K562 (cell line): Measurements from ENCODE around the gene SMARCD2. TPM values are rescaled to one million over a fixed set of nuclear protein-coding genes. Genes with fewer than 3 reads are reported as not detected.

Experiments
- ARHGAP35 ChIP-seq: fragments of 450-650 bp; IDR thresholded peaks from 2 replicates; pipeline ENCODE4 v1.6.1; 2018; ENCODE audit not compliant: partially characterized antibody
- BRD9 ChIP-seq: fragments of 450-650 bp; IDR thresholded peaks from 2 replicates; pipeline ENCODE4 v1.6.1; 2018; ENCODE audit warnings: low read depth; ENCODE audit not compliant: partially characterized antibody
- CBFB ChIP-seq: sonication (generic); formaldehyde crosslinking; IDR thresholded peaks from 2 replicates; pipeline ENCODE4 v1.4.0; 2020; ENCODE audit warnings: mild to moderate bottlenecking, missing genetic modification reagents
- CBX1 ChIP-seq: sonication (generic); IDR thresholded peaks from 2 replicates; pipeline ENCODE4 v1.6.1; 2016; ENCODE audit warnings: antibody characterized with exemption, low read depth, mild to moderate bottlenecking
- COPS2 ChIP-seq: fragments of 450-650 bp; conservative IDR thresholded peaks from 2 replicates; pipeline ENCODE4 v1.6.1; 2016; ENCODE audit warnings: mild to moderate bottlenecking, moderate library complexity
- CSDE1 ChIP-seq, 2 experiments: fragments of 450-650 bp; IDR thresholded peaks; 2 replicates each; pipeline ENCODE4 v1.6.1; 2016; ENCODE audit warnings: mild to moderate bottlenecking in 1 of 2
- DDX20 ChIP-seq: fragments of 450-650 bp; IDR thresholded peaks from 2 replicates; pipeline ENCODE4 v1.6.1; 2016; ENCODE audit warnings: missing genetic modification characterization, low read depth, mild to moderate bottlenecking, missing compliant biosample characterization, moderate library complexity
- ELK1 ChIP-seq: sonication (generic); formaldehyde crosslinking; IDR thresholded peaks from 2 replicates; pipeline ENCODE4 v1.8.1; 2022; ENCODE audit warnings: missing genetic modification reagents
- ETV6 ChIP-seq, 3 experiments: fragments of 150-350 bp in 1 of 3; sonication (generic) in 1 of 3; formaldehyde crosslinking in 1 of 3; IDR thresholded peaks; 2 replicates each; pipeline versions ENCODE4 v1.6.1 to v1.8.0; 2014 to 2022; ENCODE audit warnings: borderline replicate concordance in 2 of 3, low read depth in 2 of 3, antibody characterized with exemption in 1 of 3, low read length in 1 of 3, mild to moderate bottlenecking in 1 of 3, missing genetic modification reagents in 1 of 3
- HNRNPK ChIP-seq: fragments of 200-400 bp; formaldehyde crosslinking; IDR thresholded peaks from one replicate; pipeline ENCODE4 v1.6.1; 2018; ENCODE audit warnings: mild to moderate bottlenecking, low read depth, low read length; ENCODE audit not compliant: poor library complexity, severe bottlenecking
- HNRNPL ChIP-seq: fragments of 200-400 bp; formaldehyde crosslinking; IDR thresholded peaks from 2 replicates; pipeline ENCODE4 v1.6.1; 2017; ENCODE audit warnings: low read depth, mild to moderate bottlenecking, low read length
- KDM2B ChIP-seq: fragments of 250-450 bp; sonication (Bioruptor Pico); IDR thresholded peaks from 2 replicates; pipeline ENCODE4 v1.8.0; 2021; ENCODE audit warnings: mild to moderate bottlenecking, moderate library complexity
- LEF1 ChIP-seq: fragments of 450-650 bp; IDR thresholded peaks from 2 replicates; pipeline ENCODE4 v1.6.1; 2016; ENCODE audit warnings: mild to moderate bottlenecking
- MTA2 ChIP-seq: fragments of 450-650 bp; IDR thresholded peaks from 2 replicates; pipeline ENCODE4 v1.6.1; 2016; ENCODE audit warnings: low read depth
- SRSF7 ChIP-seq: fragments of 200-400 bp; formaldehyde crosslinking; optimal IDR thresholded peaks from 2 replicates; pipeline ENCODE3; 2017; ENCODE audit warnings: mild to moderate bottlenecking, low read depth, low read length
- TAL1 ChIP-seq: fragments of 450-650 bp; IDR thresholded peaks from 2 replicates; pipeline ENCODE4 v1.6.1; 2016; ENCODE audit warnings: mild to moderate bottlenecking
- ZFX ChIP-seq: sonication (generic); formaldehyde crosslinking; IDR thresholded peaks from 2 replicates; pipeline ENCODE4 v1.8.0; 2022; ENCODE audit warnings: mild to moderate bottlenecking, missing genetic modification reagents, moderate library complexity
- ZNF143 ChIP-seq: sonication (generic); formaldehyde crosslinking; IDR thresholded peaks from 2 replicates; pipeline ENCODE4 v1.9.0; 2022; ENCODE audit warnings: mild to moderate bottlenecking, missing genetic modification reagents
- ZNF324 ChIP-seq: fragments of 250-450 bp; sonication (Bioruptor Pico); IDR thresholded peaks from 2 replicates; pipeline ENCODE4 v1.4.0; 2020; ENCODE audit warnings: mild to moderate bottlenecking
- ZNF518B ChIP-seq: fragments of 250-450 bp; sonication (Bioruptor Pico); IDR thresholded peaks from 2 replicates; pipeline ENCODE4 v1.5.0; 2021; ENCODE audit warnings: mild to moderate bottlenecking, moderate library complexity
- polyA plus RNA-seq, 8 experiments: library from polyadenylated mRNA; depleted of rRNA in 4 of 8; stranded (reverse) in 5 of 8; unstranded in 3 of 8; fragments of >200 nt; fragmentation: Nextera tagmentation in 2 of 8; fragmentation: Illumina TruSeq in 1 of 8; extraction: Ambion mirVana in 2 of 8; extraction: Trizol in 1 of 8; gene quantifications; 2 replicates each; pipeline versions ENCODE4 v1.2.1 to v1.2.3, GENCODE V29; 2011 to 2014; ENCODE audit warnings: inconsistent platforms in 1 of 8, missing spikeins in 1 of 8
- total RNA-seq, 7 experiments: library from RNA; depleted of rRNA in 6 of 7; stranded (reverse); fragments of >200 nt in 6 of 7; fragmentation: Illumina TruSeq in 2 of 7; extraction: Trizol in 2 of 7; gene quantifications; 2 replicates each; pipeline versions ENCODE4 v1.2.1 to v1.2.3, GENCODE V29; 2011 to 2021; ENCODE audit warnings: low replicate concordance in 1 of 7
- TF ChIP-seq, protein P1 (sequence below): fragments of 450-650 bp; IDR thresholded peaks from 2 replicates; pipeline ENCODE4 v1.7.0; 2016; ENCODE audit warnings: borderline replicate concordance

SMARCD2 gene
- total and polyA plus RNA-seq, 9 of the 15 experiments (the other 6 are each of a cell fraction or from before 2014, with no cell fraction given): 1.7 to 114 (median 90.3) TPM

GRCh38 chr17:63842540-63843386 is at the start of gene SMARCD2 (continued):
- TF ChIP-seq ETV6 (IDR thresholded peaks at IDR 0.05; ENCODE audit: borderline replicate concordance in 1 of 2, low read depth in 2 of 2, low read length in 1 of 2): peak in 1 of 2 experiments; percentile 53; a peak in 1 of 4 replicates
- peak; percentile 73; the same call in 1 of the 2 replicates for TF ChIP-seq ETV6 (CRISPR knock-in tag; IDR thresholded peaks at IDR 0.05; ENCODE audit: borderline replicate concordance)
- peak; percentile 45 for TF ChIP-seq BRD9
- TF ChIP-seq KDM2B (CRISPR knock-in tag): peak; percentile 98
- TF ChIP-seq CBFB (CRISPR knock-in tag): no peak
- TF ChIP-seq ZNF143 (CRISPR knock-in tag): 0 out of 2 replicates have a peak, but pooled peaks have one; percentile 37
- TF ChIP-seq, protein P1, sequence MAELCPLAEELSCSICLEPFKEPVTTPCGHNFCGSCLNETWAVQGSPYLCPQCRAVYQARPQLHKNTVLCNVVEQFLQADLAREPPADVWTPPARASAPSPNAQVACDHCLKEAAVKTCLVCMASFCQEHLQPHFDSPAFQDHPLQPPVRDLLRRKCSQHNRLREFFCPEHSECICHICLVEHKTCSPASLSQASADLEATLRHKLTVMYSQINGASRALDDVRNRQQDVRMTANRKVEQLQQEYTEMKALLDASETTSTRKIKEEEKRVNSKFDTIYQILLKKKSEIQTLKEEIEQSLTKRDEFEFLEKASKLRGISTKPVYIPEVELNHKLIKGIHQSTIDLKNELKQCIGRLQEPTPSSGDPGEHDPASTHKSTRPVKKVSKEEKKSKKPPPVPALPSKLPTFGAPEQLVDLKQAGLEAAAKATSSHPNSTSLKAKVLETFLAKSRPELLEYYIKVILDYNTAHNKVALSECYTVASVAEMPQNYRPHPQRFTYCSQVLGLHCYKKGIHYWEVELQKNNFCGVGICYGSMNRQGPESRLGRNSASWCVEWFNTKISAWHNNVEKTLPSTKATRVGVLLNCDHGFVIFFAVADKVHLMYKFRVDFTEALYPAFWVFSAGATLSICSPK: no peak
- TF ChIP-seq ZFX (CRISPR knock-in tag): peak; percentile 94
- TF ChIP-seq CSDE1 (IDR thresholded peaks at IDR 0.05): no peak
- TF ChIP-seq TAL1: peak; percentile 47
- 0 out of 2 replicates have a peak, but pooled peaks have one; percentile 7 for TF ChIP-seq ZNF324
- peak; percentile 71 for TF ChIP-seq LEF1
- peak; percentile 87 for TF ChIP-seq MTA2
- TF ChIP-seq ZNF518B (CRISPR knock-in tag): no peak
- no peak for TF ChIP-seq ELK1 (CRISPR knock-in tag)
- no peak for TF ChIP-seq DDX20 (tag)
- peak; percentile 17; the same call in 1 of the 2 replicates for TF ChIP-seq HNRNPL
- no peak for TF ChIP-seq HNRNPK
- no peak for TF ChIP-seq SRSF7
- TF ChIP-seq COPS2: no peak
- TF ChIP-seq CBX1: no peak; the same call in 1 of the 2 replicates
- TF ChIP-seq ARHGAP35: no peak
